IMR-90 (cell line): ENCODE data around the gene UGT8. TPM values are rescaled to one million over a fixed set of nuclear protein-coding genes. Genes with fewer than 3 reads are reported as not detected.

Source experiments
- ATAC-seq: fragments of 200-7000 bp; cut with Tn5 transposase; 2 replicates; pipeline ENCODE4 v1.9.1; 2020; ENCODE audit warnings: low read depth, mild to moderate bottlenecking, moderate library complexity
- BruUV-seq: library from RNA; stranded (reverse); fragments of 400-500 nt; replicated peaks from 2 replicates; lab custom pipeline; 2021; lab: Mats Ljungman, UMichigan
- CTCF ChIA-PET: fragments of 300-600 bp; formaldehyde crosslinking; extraction: SDS; loops from one replicate; lab custom pipeline; 2021; ENCODE audit warnings: antibody characterized with exemption; lab: Yijun Ruan, JAX
- POLR2A ChIA-PET: fragments of 300-600 bp; sonication (Branson Sonifier 250); formaldehyde crosslinking; loops from one replicate; lab custom pipeline; 2022; ENCODE audit warnings: antibody characterized with exemption; ENCODE audit not compliant: unreplicated experiment; lab: Charles Lee
- DNase-seq: peaks from one replicate; pipeline ENCODE4 v3.0.0; 2013
- H2AFZ ChIP-seq: replicated peaks from 2 replicates; pipeline ENCODE3; 2013; ENCODE audit warnings: low read length, mild to moderate bottlenecking; ENCODE audit not compliant: poor library complexity
- H2AK5ac ChIP-seq: 2 replicates; pipeline ENCODE4 v1.6.1; 2013; ENCODE audit warnings: low read depth, low read length, inconsistent platforms
- H2AK9ac ChIP-seq: replicated peaks from 2 replicates; pipeline ENCODE3; 2013; ENCODE audit warnings: mild to moderate bottlenecking, low read depth, low read length, moderate library complexity; ENCODE audit not compliant: poor library complexity
- H2BK120ac ChIP-seq: 2 replicates; pipeline ENCODE4 v1.6.1; 2013; ENCODE audit warnings: low read depth, low read length, inconsistent platforms
- H2BK15ac ChIP-seq: 3 replicates; pipeline ENCODE4 v1.6.1; 2013; ENCODE audit warnings: low read depth, low read length, inconsistent platforms
- H2BK20ac ChIP-seq: 2 replicates; pipeline ENCODE4 v1.6.1; 2013; ENCODE audit warnings: low read depth, mild to moderate bottlenecking, inconsistent platforms, low read length, moderate library complexity
- H2BK5ac ChIP-seq: 2 replicates; pipeline ENCODE4 v1.6.1; 2013; ENCODE audit warnings: mild to moderate bottlenecking, low read depth, low read length, inconsistent platforms; ENCODE audit not compliant: poor library complexity, severe bottlenecking
- H3K14ac ChIP-seq: replicated peaks from 2 replicates; pipeline ENCODE4 v1.6.1; 2013; ENCODE audit warnings: low read depth, low read length, inconsistent platforms
- H3K18ac ChIP-seq: 2 replicates; pipeline ENCODE4 v1.6.1; 2013; ENCODE audit warnings: low read depth, low read length, control low read depth
- H3K23ac ChIP-seq: 2 replicates; pipeline ENCODE4 v1.6.1; 2013; ENCODE audit warnings: low read depth, low read length, inconsistent platforms
- H3K27ac ChIP-seq: 2 replicates; pipeline ENCODE4 v1.5.1; 2013; ENCODE audit warnings: mild to moderate bottlenecking, control low read depth, low read length; ENCODE audit not compliant: insufficient read depth
- H3K27me3 ChIP-seq: 2 replicates; pipeline ENCODE4 v1.6.1; 2013; ENCODE audit warnings: low read length; ENCODE audit not compliant: control insufficient read depth, insufficient read depth
- H3K36me3 ChIP-seq: 2 replicates; pipeline ENCODE4 v1.6.1; 2013; ENCODE audit warnings: low read length, mixed read lengths; ENCODE audit not compliant: control insufficient read depth, insufficient read depth
- H3K4ac ChIP-seq: 2 replicates; pipeline ENCODE4 v1.6.1; 2013; ENCODE audit warnings: low read depth, low read length, inconsistent platforms
- H3K4me1 ChIP-seq: 2 replicates; pipeline ENCODE4 v1.6.1; 2013; ENCODE audit warnings: low read length, mixed read lengths; ENCODE audit not compliant: control insufficient read depth, insufficient read depth
- H3K4me2 ChIP-seq: 2 replicates; pipeline ENCODE4 v1.6.1; 2013; ENCODE audit warnings: low read depth, mild to moderate bottlenecking, control low read depth, low read length, moderate library complexity
- H3K4me3 ChIP-seq: 2 replicates; pipeline ENCODE4 v1.5.1; 2013; ENCODE audit warnings: low read depth, mild to moderate bottlenecking, control low read depth, low read length, moderate library complexity; ENCODE audit not compliant: insufficient read depth
- H3K56ac ChIP-seq: 2 replicates; pipeline ENCODE4 v1.6.1; 2013; ENCODE audit warnings: low read length, inconsistent platforms; ENCODE audit not compliant: insufficient read depth; ENCODE audit errors: extremely low read depth
- H3K79me1 ChIP-seq, 2 experiments: 2 replicates each; pipeline ENCODE4 v1.6.1; 2013; ENCODE audit warnings: low read length in 2 of 2, inconsistent platforms in 1 of 2, low read depth in 1 of 2
- H3K9ac ChIP-seq: 2 replicates; pipeline ENCODE4 v1.6.1; 2013; ENCODE audit warnings: low read depth, low read length, control low read depth
- H3K9me1 ChIP-seq: 2 replicates; pipeline ENCODE4 v1.6.1; 2013; ENCODE audit warnings: low read length, inconsistent platforms; ENCODE audit not compliant: insufficient read depth
- H3K9me3 ChIP-seq: 2 replicates; pipeline ENCODE4 v1.6.1; 2013; ENCODE audit warnings: low read length; ENCODE audit not compliant: control insufficient read depth, insufficient read depth
- H4K20me1 ChIP-seq: 2 replicates; pipeline ENCODE4 v1.6.1; 2013; ENCODE audit warnings: low read length, inconsistent platforms; ENCODE audit not compliant: insufficient read depth
- H4K5ac ChIP-seq: 2 replicates; pipeline ENCODE4 v1.6.1; 2013; ENCODE audit warnings: mild to moderate bottlenecking, low read depth, low read length, control low read depth
- H4K8ac ChIP-seq, 2 experiments: 2 replicates each; pipeline ENCODE4 v1.6.1; 2013; ENCODE audit warnings: low read depth in 2 of 2, low read length in 2 of 2, control low read depth in 1 of 2, inconsistent platforms in 1 of 2
- H4K91ac ChIP-seq: 2 replicates; pipeline ENCODE4 v1.6.1; 2013; ENCODE audit warnings: low read depth, low read length, inconsistent platforms; ENCODE audit not compliant: insufficient read depth
- BHLHE40 ChIP-seq: fragments of 150-350 bp; IDR thresholded peaks from 2 replicates; pipeline ENCODE4 v1.6.1; 2016; ENCODE audit warnings: mild to moderate bottlenecking, low read depth, low read length
- CEBPB ChIP-seq: IDR thresholded peaks from 2 replicates; pipeline ENCODE4 v1.6.1; 2012; ENCODE audit warnings: low read depth, low read length, improper control_type of control experiment
- CHD1 ChIP-seq: IDR thresholded peaks from 2 replicates; pipeline ENCODE4 v1.6.1; 2012; ENCODE audit warnings: low read depth, low read length, improper control_type of control experiment
- CTCF ChIP-seq: conservative IDR thresholded peaks from 2 replicates; pipeline ENCODE4 v1.5.1; 2012; ENCODE audit warnings: mild to moderate bottlenecking, low read depth, low read length, improper control_type of control experiment
- ELK1 ChIP-seq: fragments of 150-350 bp; IDR thresholded peaks from 2 replicates; pipeline ENCODE4 v1.6.1; 2016; ENCODE audit warnings: low read depth, mild to moderate bottlenecking, low read length, moderate library complexity, borderline replicate concordance
- FOS ChIP-seq: fragments of 150-350 bp; IDR thresholded peaks from 2 replicates; pipeline ENCODE4 v1.6.1; 2016; ENCODE audit warnings: low read depth, low read length
- MAZ ChIP-seq: IDR thresholded peaks from 2 replicates; pipeline ENCODE4 v1.6.1; 2012; ENCODE audit warnings: low read depth, mild to moderate bottlenecking, low read length, improper control_type of control experiment, moderate library complexity, borderline replicate concordance
- MXI1 ChIP-seq: IDR thresholded peaks from 2 replicates; pipeline ENCODE4 v1.6.1; 2012; ENCODE audit warnings: low read depth, mild to moderate bottlenecking, low read length, moderate library complexity, borderline replicate concordance
- NFE2L2 ChIP-seq: fragments of 150-350 bp; IDR thresholded peaks from 2 replicates; pipeline ENCODE4 v1.6.1; 2016; ENCODE audit warnings: low read depth, mild to moderate bottlenecking, low read length
- POLR2A ChIP-seq: IDR thresholded peaks from 2 replicates; pipeline ENCODE4 v1.6.1; 2012; ENCODE audit warnings: mild to moderate bottlenecking, low read depth, low read length
- RAD21 ChIP-seq: IDR thresholded peaks from 2 replicates; pipeline ENCODE4 v1.6.1; 2012; ENCODE audit warnings: low read length, improper control_type of control experiment
- RFX5 ChIP-seq: IDR thresholded peaks from 2 replicates; pipeline ENCODE4 v1.8.0; 2012; ENCODE audit warnings: low read depth, mild to moderate bottlenecking, low read length, moderate library complexity
- SMC3 ChIP-seq: fragments of 150-350 bp; IDR thresholded peaks from 2 replicates; pipeline ENCODE4 v1.6.1; 2016; ENCODE audit warnings: low read depth, mild to moderate bottlenecking, antibody characterized with exemption, low read length, moderate library complexity
- whole genome bisulfite sequencing, 2 experiments: methylation state at CpG; one replicate each; pipeline versions ENCODE4 v1.1.5 to v1.1.7; 2013; ENCODE audit warnings: missing lambda C conversion rate in 2 of 2; ENCODE audit not compliant: insufficient read length in 1 of 2; ENCODE audit errors: extremely low coverage in 2 of 2; 5-methylcytosine and 5-hydroxymethylcytosine counted together
- dilution Hi-C: fragments of 300-500 bp; cut with HindIII; formaldehyde crosslinking; loops from one replicate; pipeline ENCODE4 v1.14.3; 2018; ENCODE audit warnings: low sequenced_read_pairs; ENCODE audit not compliant: unreplicated experiment
- in situ Hi-C: fragments of 300-500 bp; cut with MboI; formaldehyde crosslinking; loops from 3 replicates; pipeline ENCODE4 v1.14.3; 2019; ENCODE audit warnings: low sequenced_read_pairs, inconsistent platforms, mixed read lengths
- intact Hi-C: fragments of 100-400 bp; cut with micrococcal nuclease; formaldehyde crosslinking; loops from 2 replicates; pipeline ENCODE4 v1.10.0; 2022
- polyA plus RNA-seq, 3 experiments: library from polyadenylated mRNA; depleted of rRNA; stranded (reverse); fragments of >200 nt; gene quantifications; 2 replicates each; pipeline ENCODE4 v1.2.3, GENCODE V29; 2012; ENCODE audit warnings: low replicate concordance in 1 of 3
- total RNA-seq: library from RNA; depleted of rRNA; stranded (reverse); fragments of >200 nt; gene quantifications from 2 replicates; pipeline ENCODE4 v1.2.3, GENCODE V29; 2012

Gene UGT8
- total and polyA plus RNA-seq, 2 of the 4 experiments (the other 2 are of a cell fraction), result not detected

- ATAC-seq (no peak), DNase-seq (no peak)
- Histone ChIP-seq H3K4me3 (no peak overlapping the region), H3K27ac (no peak overlapping the region), H2AK9ac (no peak overlapping the region), H3K9me3 (no peaks in the 10 kb centered on the region), H2BK15ac (no peak overlapping the region), H4K20me1 (no peaks in the 10 kb centered on the region), H3K36me3 (no peaks in the 10 kb centered on the region), H3K4me2 (no peak overlapping the region), H3K18ac (no peak overlapping the region), H3K23ac (no peak overlapping the region), H4K91ac (no peak overlapping the region), H2AK5ac (no peak overlapping the region), H3K56ac (no peak overlapping the region), H3K9ac (no peak overlapping the region), H3K27me3 (no peaks in the 10 kb centered on the region), H4K8ac (no peak overlapping the region), H3K14ac (no peak overlapping the region), H3K9me1 (no peaks in the 10 kb centered on the region), H2AFZ (no peak overlapping the region), H3K4ac (no peak overlapping the region), H4K5ac (no peak overlapping the region), H2BK120ac (no peak overlapping the region), H3K79me1 (no peaks in the 10 kb centered on the region), H2BK20ac (no peak overlapping the region), H2BK5ac (no peak overlapping the region), H3K4me1 (no peaks in the 10 kb centered on the region)
- POLR2A ChIA-PET, result no interaction called here
- WGBS, 2 experiments, result no CpG with 5 or more reads among the region's 2 CpGs
- dilution Hi-C loops, result no loop called here
- CTCF ChIA-PET, result no interaction called here
- in situ Hi-C loops, result no loop called here
- no TSS peak for BruUV-seq
- intact Hi-C loops, result no loop called here
- TF ChIP-seq RFX5 (no peak), FOS (no peak), ELK1 (no peak), MXI1 (no peak), CTCF (no peak), CHD1 (no peak), SMC3 (no peak), BHLHE40 (no peak), POLR2A (no peak), CEBPB (no peak), MAZ (no peak), NFE2L2 (no peak), RAD21 (no peak)
These were observed 27.6 kb downstream of the UGT8 start for GRCh38 chr4:114626196-114626595.
